Activated CD4-positive, alpha-beta T cell treated with anti-CD3 and anti-CD28 coated beads, Interleukin-2, Interleukin-4, amounts not matched to agents 100 ng/mL and 50 ng/mL, durations not matched to agents 16 hours and 8 hours (primary cell): Measurements from ENCODE around the gene ZNF274.
A peak's percentile ranks its signal among the peaks of the same experiment; 100 is the strongest.
"Not testable (repeated sequence)": the region's sequence is repeated elsewhere in the genome, so short reads cannot be mapped to it uniquely, and the experiment has no call there.

Experiments used
- DNase-seq: peaks from one replicate; pipeline ENCODE4 v3.0.0-alpha.2; 2020; ENCODE audit warnings: low spot score

ZNF274 gene

DNA sequence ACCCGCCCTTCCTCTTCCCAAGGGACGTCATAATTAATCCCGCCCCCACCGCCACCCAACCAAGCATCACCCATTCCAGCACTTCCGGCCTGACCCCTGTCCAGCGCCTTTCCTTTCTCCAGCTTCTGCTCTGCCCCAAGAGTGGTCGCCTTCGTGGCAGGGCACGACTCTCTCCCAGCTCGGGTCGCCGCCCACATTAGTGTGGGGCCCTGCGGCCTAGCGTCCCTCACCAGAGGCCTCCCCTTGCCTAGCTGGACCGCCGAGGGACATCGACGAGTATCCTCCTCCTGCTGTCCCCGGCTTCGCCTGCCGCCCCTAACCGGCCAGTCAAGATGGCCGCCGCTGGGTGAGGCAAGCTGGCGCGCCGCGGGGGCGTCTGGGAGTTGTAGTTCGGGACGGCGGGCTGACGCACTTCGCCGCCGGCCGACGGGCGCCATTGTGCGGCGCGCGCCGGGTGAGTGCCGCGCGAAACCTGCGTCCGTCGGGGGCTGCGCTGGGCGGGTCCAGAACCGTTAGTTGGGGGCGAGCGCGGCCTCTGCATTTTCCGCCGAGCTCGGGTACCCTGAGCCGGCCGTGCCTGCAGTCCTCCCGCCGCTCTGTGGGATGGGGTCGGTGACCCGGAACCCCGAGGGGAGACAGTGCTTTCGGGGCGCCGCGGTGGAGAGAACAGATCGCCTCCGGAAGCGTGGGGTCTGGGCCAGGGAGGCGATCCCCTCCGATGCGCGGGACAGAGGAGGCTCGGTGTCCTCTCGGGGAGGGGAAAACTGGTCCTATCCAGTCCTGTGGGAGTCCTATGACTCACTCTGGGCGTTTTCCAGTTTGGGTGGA, at the start of gene ZNF274:
Gene ZNF274, plus strand, starts transcription at position 73 of the 828 bp plus-strand sequence. CDS start 905 bp downstream, outside the sequence.
- DNase-seq: peak; percentile 92

- no peak for DNase-seq
Measured at GRCh38 chr19:58134244-58134643, 48.6 kb upstream of the ZNF274 start.

GRCh38 chr19:58145849-58146248, 37.0 kb upstream of the ZNF274 start:
- no peak for DNase-seq

- DNase-seq: not testable (repeated sequence)
Measured at GRCh38 chr19:58147475-58147874, 35.4 kb upstream of the ZNF274 start.

- peak; percentile 85 for DNase-seq
Measured at GRCh38 chr19:58150328-58150921, 32.4 kb upstream of the ZNF274 start, which contains the start of gene ZNF329. Gene ZNF329, minus strand, starts transcription at chr19:58150789. Its CDS starts 21,286 bp downstream, at chr19:58129503.

GRCh38 chr19:58153386-58153785, 29.5 kb upstream of the ZNF274 start:
- no peak for DNase-seq

DNA sequence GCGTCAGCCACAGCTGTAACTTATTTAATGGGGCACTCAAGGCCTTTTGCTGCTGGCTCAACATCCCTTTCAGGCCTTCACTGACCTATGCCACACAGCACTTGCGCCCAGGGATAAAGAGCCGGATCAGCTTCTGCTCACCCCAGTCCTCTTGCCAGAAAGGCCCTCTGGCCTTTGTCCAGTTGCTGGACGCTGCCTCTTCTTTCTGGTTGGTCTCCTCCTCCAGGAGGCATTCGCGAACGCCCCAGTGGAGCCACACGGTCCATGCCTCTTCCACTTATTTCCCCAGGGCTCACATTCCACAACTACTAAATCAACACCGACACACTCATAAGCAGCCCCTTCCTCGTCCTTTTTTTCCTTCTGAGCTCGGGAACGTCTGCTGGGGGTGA, 28.6 kb upstream of the ZNF274 start:
- DNase-seq: no peak

GRCh38 chr19:58154679-58155648, 27.9 kb upstream of the ZNF274 start:
- peak; percentile 93 for DNase-seq

- no peak for DNase-seq
Measured at GRCh38 chr19:58157045-58157728, 25.7 kb upstream of the ZNF274 start.

DNA sequence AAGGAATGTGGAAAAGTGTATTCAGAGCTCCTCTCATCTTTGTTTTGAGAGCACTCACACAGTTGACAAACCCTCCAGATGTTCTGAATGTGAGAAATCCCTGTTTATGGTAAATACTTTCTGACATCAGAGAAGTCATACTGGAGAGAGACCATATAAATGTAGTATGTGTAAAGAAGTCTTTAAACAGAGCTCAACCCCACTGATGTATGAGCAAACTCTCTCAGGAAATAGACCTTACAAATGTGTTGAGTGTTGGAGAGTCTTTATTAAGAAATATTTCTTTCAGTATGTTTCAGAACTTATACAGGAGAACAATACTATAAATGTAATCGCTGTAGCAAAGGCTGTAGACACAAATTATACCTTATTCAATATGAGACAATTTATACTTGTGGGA, 16.6 kb upstream of the ZNF274 start:
- no peak for DNase-seq

DNA sequence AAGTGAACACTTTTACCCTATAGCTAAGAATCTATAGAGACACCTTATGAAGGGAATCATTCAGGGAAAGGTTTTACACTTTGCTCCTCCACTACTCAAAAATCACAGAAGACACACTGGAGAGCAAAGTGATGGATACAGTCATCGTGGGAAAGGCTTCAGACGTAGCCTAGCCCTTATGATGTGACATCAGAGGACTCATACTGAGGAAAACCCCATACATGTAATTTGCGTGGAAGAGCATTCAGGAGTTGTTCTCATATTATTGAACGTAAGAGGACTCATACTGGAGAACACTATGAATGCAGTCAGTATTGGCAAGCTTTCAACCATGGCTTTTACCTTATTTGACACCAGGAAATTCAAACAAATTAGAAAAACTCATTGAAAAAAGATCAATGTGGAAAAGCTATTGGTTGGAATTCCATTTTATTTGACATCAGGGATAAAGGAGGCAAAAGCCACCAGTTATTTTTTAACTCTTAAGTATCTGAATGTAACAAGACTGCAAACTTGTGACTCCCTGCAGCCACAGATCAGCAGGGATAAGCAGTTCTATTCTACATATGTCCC, 16.1 kb upstream of the ZNF274 start:
- no peak for DNase-seq

- no peak for DNase-seq
Measured at GRCh38 chr19:58170860-58171259, 12.0 kb upstream of the ZNF274 start.

DNA sequence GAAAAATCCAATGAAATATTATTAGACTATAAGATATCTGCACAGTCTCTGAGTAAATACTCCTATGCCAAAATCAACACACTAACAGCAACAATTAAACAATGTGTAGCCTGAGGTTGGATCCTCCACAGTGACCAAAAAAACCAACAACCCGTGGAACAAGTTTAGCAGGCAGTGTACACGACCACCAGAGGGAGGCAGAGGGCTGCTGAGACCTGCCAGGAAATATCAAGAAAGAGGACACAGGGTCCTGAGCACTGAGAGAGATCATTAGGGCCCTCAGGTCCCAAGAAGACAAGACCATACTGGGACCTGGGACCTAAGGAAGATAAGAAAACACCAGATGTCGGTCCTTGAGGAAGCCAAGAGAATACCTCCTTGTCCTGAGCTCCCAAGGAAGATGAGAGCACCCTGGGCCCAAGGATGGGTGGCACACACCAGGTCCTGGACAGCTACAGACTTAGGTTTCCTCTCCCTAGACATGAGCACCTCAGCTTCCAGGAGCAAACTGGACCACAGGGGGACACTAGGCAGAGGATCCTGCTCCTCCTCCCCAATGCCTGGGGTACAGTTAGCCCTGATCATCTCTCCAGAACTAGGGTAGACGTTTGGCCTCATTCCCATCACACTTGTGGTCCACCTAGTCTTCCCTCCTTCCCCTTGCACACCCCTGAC, 822 bp upstream of the ZNF274 start:
- peak; percentile 42 for DNase-seq

- peak; percentile 77 for DNase-seq
Measured at GRCh38 chr19:58182577-58182988, 278 bp upstream of the ZNF274 start.

DNA sequence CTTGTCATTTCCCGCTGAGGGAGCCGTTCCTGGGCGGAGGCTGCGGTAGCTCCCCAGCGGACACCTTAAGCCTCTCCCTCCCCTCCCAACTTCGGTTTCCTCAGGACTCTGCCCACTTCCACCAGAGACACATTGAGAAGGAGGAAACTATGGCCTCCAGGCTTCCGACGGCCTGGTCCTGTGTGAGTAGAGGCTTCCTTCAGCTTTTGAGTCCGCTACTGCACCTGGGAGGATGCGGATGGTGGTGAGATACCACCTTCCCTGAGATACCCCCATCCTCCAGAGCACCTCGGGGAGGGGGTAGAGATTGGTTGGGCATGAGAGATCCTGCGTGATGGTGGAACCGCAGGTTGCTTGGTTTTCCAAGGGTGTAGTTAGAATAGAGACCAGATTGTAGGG, 955 bp downstream of the ZNF274 start:
- DNase-seq: no peak

GRCh38 chr19:58196901-58197616, 14.2 kb downstream of the ZNF274 start:
- DNase-seq: no peak

- DNase-seq: no peak
Measured at GRCh38 chr19:58203814-58204475, 21.1 kb downstream of the ZNF274 start.

GRCh38 chr19:58204566-58204965, 21.7 kb downstream of the ZNF274 start:
- no peak for DNase-seq

DNA sequence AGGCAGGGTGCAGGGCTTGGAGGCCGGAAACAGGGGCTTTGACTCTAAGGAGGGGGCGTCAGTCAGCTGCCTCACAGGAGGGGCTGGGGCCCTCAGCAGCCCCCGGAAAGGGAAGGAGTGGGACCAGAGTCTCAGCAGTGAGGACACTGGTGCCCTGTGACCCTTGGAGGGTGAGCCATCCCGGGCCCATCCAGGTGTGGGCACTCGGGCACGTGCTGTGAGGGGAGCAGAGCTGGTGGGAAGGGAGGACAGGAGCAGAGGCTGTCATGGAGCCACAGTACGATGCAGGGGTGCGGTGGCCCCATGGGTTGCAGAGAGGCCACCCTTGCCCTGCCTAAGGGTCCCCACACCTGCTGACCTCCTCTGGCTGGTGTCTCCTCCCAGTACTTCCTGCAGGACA, 26.7 kb downstream of the ZNF274 start:
- DNase-seq: no peak
